HG03378 (cell line): Measurements from ENCODE around the gene SLC25A52.
A peak's percentile ranks its signal among the peaks of the same experiment; 100 is the strongest.
"Not testable (repeated sequence)": the region's sequence is repeated elsewhere in the genome, so short reads cannot be mapped to it uniquely, and the experiment has no call there.

Source experiments
- ATAC-seq: cut with Tn5 transposase; IDR thresholded peaks from one replicate; pipeline ENCODE4 v1.9.1; 2021; ENCODE audit warnings: mild to moderate bottlenecking, moderate library complexity; ENCODE audit not compliant: unreplicated experiment

SLC25A52 gene

GRCh38 chr18:31760695-31761094 lies at the start of gene SLC25A52:
SLC25A52 (minus strand) TSS chr18:31760880; CDS start chr18:31760661, 219 bp downstream.
- ATAC-seq, result no peak

GRCh38 chr18:31809049-31809448 lies 48.4 kb upstream of the SLC25A52 start:
- not testable (repeated sequence) for ATAC-seq

- no peak for ATAC-seq
Measured at GRCh38 chr18:31801078-31801477, 40.4 kb upstream of the SLC25A52 start.

- ATAC-seq, result not testable (repeated sequence)
Measured at GRCh38 chr18:31799257-31799656, 38.6 kb upstream of the SLC25A52 start.

- ATAC-seq, result no peak
Measured at GRCh38 chr18:31798399-31798798, 37.7 kb upstream of the SLC25A52 start.

GRCh38 chr18:31795747-31796146 lies 35.1 kb upstream of the SLC25A52 start:
- no peak for ATAC-seq

- ATAC-seq, result no peak
Measured at GRCh38 chr18:31793531-31793930, 32.9 kb upstream of the SLC25A52 start.

GRCh38 chr18:31792580-31792911 lies 31.9 kb upstream of the SLC25A52 start:
- no peak for ATAC-seq

GRCh38 chr18:31791817-31792579 lies 31.3 kb upstream of the SLC25A52 start:
- peak; percentile 99 for ATAC-seq

- ATAC-seq, result no peak
Measured at GRCh38 chr18:31789409-31789808, 28.7 kb upstream of the SLC25A52 start.

GRCh38 chr18:31783059-31783458 lies 22.4 kb upstream of the SLC25A52 start:
- no peak for ATAC-seq

GRCh38 chr18:31778391-31778950 lies 17.8 kb upstream of the SLC25A52 start:
- no peak for ATAC-seq

- ATAC-seq, result no peak
Measured at GRCh38 chr18:31776093-31776492, 15.4 kb upstream of the SLC25A52 start.

- no peak for ATAC-seq
Measured at GRCh38 chr18:31774962-31775361, 14.3 kb upstream of the SLC25A52 start.

GRCh38 chr18:31774477-31774785 lies 13.8 kb upstream of the SLC25A52 start:
- ATAC-seq, result no peak

GRCh38 chr18:31773774-31774476 lies 13.2 kb upstream of the SLC25A52 start:
- ATAC-seq, result no peak

GRCh38 chr18:31772699-31773098 lies 12.0 kb upstream of the SLC25A52 start:
- no peak for ATAC-seq

- no peak for ATAC-seq
Measured at GRCh38 chr18:31750273-31750672, 10.4 kb downstream of the SLC25A52 start.

- ATAC-seq, result no peak
Measured at GRCh38 chr18:31746396-31746795, 14.3 kb downstream of the SLC25A52 start.

- ATAC-seq, result no peak
Measured at GRCh38 chr18:31744321-31745067, 16.2 kb downstream of the SLC25A52 start.

GRCh38 chr18:31743600-31743999 lies 17.1 kb downstream of the SLC25A52 start:
- not testable (repeated sequence) for ATAC-seq
